HFF-Myc (cell line): ENCODE results near the gene ATAD1.

ENCODE experiments used
- DNase-seq: peaks from one replicate; pipeline ENCODE4 v3.0.0-alpha.2; 2011; ENCODE audit warnings: low read depth; ENCODE audit errors: extremely low read depth
- H3K4me3 ChIP-seq: replicated peaks from 2 replicates; pipeline ENCODE4 v1.5.1; 2011; ENCODE audit warnings: low read depth, mild to moderate bottlenecking, control low read depth, low read length
- CTCF ChIP-seq: IDR thresholded peaks from 2 replicates; pipeline ENCODE4 v1.5.1; 2012; ENCODE audit warnings: mild to moderate bottlenecking, low read depth, low read length, control low read depth; ENCODE audit errors: missing control alignments

The ATAD1 gene

GRCh38 chr10:87763086-87763861, 54.8 kb downstream of the ATAD1 start:
- no peak for DNase-seq
- no peak overlapping the region for H3K4me3 ChIP-seq
- TF ChIP-seq CTCF = no peak

GRCh38 chr10:87761892-87762291, 56.1 kb downstream of the ATAD1 start:
- TF ChIP-seq CTCF = no peak
- no peak for DNase-seq
- no peak overlapping the region for H3K4me3 ChIP-seq

- TF ChIP-seq CTCF = no peak
- no peak for DNase-seq
- H3K4me3 ChIP-seq = no peak overlapping the region
Measured at GRCh38 chr10:87761153-87761552, 56.9 kb downstream of the ATAD1 start.

GRCh38 chr10:87760195-87760905, 57.7 kb downstream of the ATAD1 start:
- no peak for DNase-seq
- no peak overlapping the region for H3K4me3 ChIP-seq
- TF ChIP-seq CTCF = no peak

- H3K4me3 ChIP-seq = no peak overlapping the region
- DNase-seq = no peak
- TF ChIP-seq CTCF = no peak
Measured at GRCh38 chr10:87759551-87759950, 58.5 kb downstream of the ATAD1 start.

GRCh38 chr10:87757685-87758084, 60.3 kb downstream of the ATAD1 start:
- DNase-seq = no peak
- TF ChIP-seq CTCF = no peak
- no peak overlapping the region for H3K4me3 ChIP-seq
